H9 (cell line): ENCODE measurements around the gene USP7. TPM values are rescaled to one million over a fixed set of nuclear protein-coding genes. Genes with fewer than 3 reads are reported as not detected.

Experiments used
- DNase-seq: peaks from one replicate; pipeline ENCODE4 v3.0.0-alpha.2; 2017
- H2AFZ ChIP-seq: one replicate; pipeline ENCODE4 v1.6.1; 2013; ENCODE audit warnings: mild to moderate bottlenecking, low read length, control low read depth, moderate library complexity
- H2AK5ac ChIP-seq: 2 replicates; pipeline ENCODE4 v1.6.1; 2013; ENCODE audit warnings: low read length, control low read depth, mixed read lengths; ENCODE audit not compliant: insufficient read length
- H2BK120ac ChIP-seq: one replicate; pipeline ENCODE4 v1.6.1; 2013; ENCODE audit warnings: low read depth, mild to moderate bottlenecking, low read length, control low read depth, inconsistent platforms; ENCODE audit not compliant: poor library complexity, severe bottlenecking
- H2BK12ac ChIP-seq: 2 replicates; pipeline ENCODE4 v1.6.1; 2013; ENCODE audit warnings: low read length, control low read depth, mixed read lengths, low read depth; ENCODE audit not compliant: insufficient read length
- H2BK15ac ChIP-seq: 2 replicates; pipeline ENCODE4 v1.6.1; 2013; ENCODE audit warnings: low read depth, low read length, control low read depth
- H2BK20ac ChIP-seq: one replicate; pipeline ENCODE4 v1.6.1; 2013; ENCODE audit warnings: low read depth, mild to moderate bottlenecking, low read length, control low read depth, inconsistent platforms; ENCODE audit not compliant: poor library complexity, severe bottlenecking
- H2BK5ac ChIP-seq: 2 replicates; pipeline ENCODE4 v1.6.1; 2013; ENCODE audit warnings: low read length, control low read depth, mixed read lengths; ENCODE audit not compliant: insufficient read length
- H3K14ac ChIP-seq: 2 replicates; pipeline ENCODE4 v1.6.1; 2013; ENCODE audit warnings: low read length, control low read depth; ENCODE audit not compliant: insufficient read depth
- H3K18ac ChIP-seq: 2 replicates; pipeline ENCODE4 v1.6.1; 2013; ENCODE audit warnings: low read depth, mild to moderate bottlenecking, mixed read lengths, low read length, control low read depth; ENCODE audit not compliant: insufficient read length
- H3K23ac ChIP-seq: 2 replicates; pipeline ENCODE4 v1.6.1; 2013; ENCODE audit warnings: low read length, control low read depth, mixed read lengths, low read depth; ENCODE audit not compliant: insufficient read length
- H3K23me2 ChIP-seq: 2 replicates; pipeline ENCODE4 v1.6.1; 2013; ENCODE audit warnings: low read depth, mild to moderate bottlenecking, mixed read lengths, low read length, control low read depth; ENCODE audit not compliant: insufficient read length, poor library complexity, severe bottlenecking
- H3K27ac ChIP-seq: 2 replicates; pipeline ENCODE4 v1.5.1; 2013; ENCODE audit warnings: low read length, control low read depth, mixed read lengths, low read depth; ENCODE audit not compliant: insufficient read length
- H3K27me3 ChIP-seq: 2 replicates; pipeline ENCODE4 v1.6.1; 2013; ENCODE audit warnings: low read length, control low read depth, inconsistent platforms; ENCODE audit not compliant: insufficient read depth
- H3K4ac ChIP-seq: 2 replicates; pipeline ENCODE4 v1.6.1; 2013; ENCODE audit warnings: low read depth, mild to moderate bottlenecking, control low read depth, inconsistent platforms, low read length, moderate library complexity
- H3K4me1 ChIP-seq: 2 replicates; pipeline ENCODE4 v1.6.1; 2013; ENCODE audit warnings: low read length, control low read depth, inconsistent platforms; ENCODE audit not compliant: insufficient read depth
- H3K4me2 ChIP-seq: 2 replicates; pipeline ENCODE4 v1.6.1; 2013; ENCODE audit warnings: low read length, control low read depth, mixed read lengths; ENCODE audit not compliant: insufficient read length, insufficient read depth
- H3K56ac ChIP-seq: 2 replicates; pipeline ENCODE4 v1.6.1; 2013; ENCODE audit warnings: low read depth, mild to moderate bottlenecking, mixed read lengths, low read length, control low read depth; ENCODE audit not compliant: insufficient read length
- H3K79me1 ChIP-seq: 2 replicates; pipeline ENCODE4 v1.6.1; 2013; ENCODE audit warnings: low read depth, mild to moderate bottlenecking, moderate library complexity, low read length, control low read depth, inconsistent platforms; ENCODE audit not compliant: insufficient read depth, poor library complexity, severe bottlenecking
- H3K79me2 ChIP-seq: 2 replicates; pipeline ENCODE4 v1.6.1; 2013; ENCODE audit warnings: low read length, control low read depth, inconsistent platforms; ENCODE audit not compliant: insufficient read depth
- H3K9ac ChIP-seq: 2 replicates; pipeline ENCODE4 v1.6.1; 2013; ENCODE audit warnings: low read length, control low read depth, mixed read lengths; ENCODE audit not compliant: insufficient read length; ENCODE audit errors: extremely low read depth
- H3K9me3 ChIP-seq: one replicate; pipeline ENCODE4 v1.6.1; 2013; ENCODE audit warnings: low read depth, low read length, inconsistent platforms; ENCODE audit not compliant: control insufficient read depth
- H3T11ph ChIP-seq: one replicate; pipeline ENCODE4 v1.6.1; 2013; ENCODE audit warnings: mild to moderate bottlenecking, low read length, control low read depth, inconsistent platforms
- H4K20me1 ChIP-seq: one replicate; pipeline ENCODE4 v1.6.1; 2013; ENCODE audit not compliant: control insufficient read depth, insufficient read length, insufficient read depth
- H4K5ac ChIP-seq: 2 replicates; pipeline ENCODE4 v1.6.1; 2013; ENCODE audit warnings: low read depth, mild to moderate bottlenecking, mixed read lengths, low read length, control low read depth; ENCODE audit not compliant: insufficient read length
- H4K8ac ChIP-seq: replicated peaks from 2 replicates; pipeline ENCODE4 v1.6.1; 2013; ENCODE audit warnings: low read length, control low read depth, mixed read lengths, low read depth; ENCODE audit not compliant: insufficient read length
- H4K91ac ChIP-seq: 2 replicates; pipeline ENCODE4 v1.6.1; 2013; ENCODE audit warnings: low read depth, mild to moderate bottlenecking, moderate library complexity, mixed read lengths, low read length, control low read depth; ENCODE audit not compliant: insufficient read length
- H3K27ac Mint-ChIP-seq, 3 experiments: 2 replicates in 2 of 3; 3 replicates in 1 of 3; pipeline ENCODE4 v1.8.0; 2020 to 2021; ENCODE audit warnings: mixed read lengths in 3 of 3, mild to moderate bottlenecking in 1 of 3, moderate library complexity in 1 of 3
- H3K27me3 Mint-ChIP-seq: 2 replicates; pipeline ENCODE4 v1.8.0; 2021; ENCODE audit warnings: low read depth, mild to moderate bottlenecking, moderate library complexity, mixed read lengths
- H3K36me3 Mint-ChIP-seq, 3 experiments: 2 replicates in 2 of 3; 3 replicates in 1 of 3; pipeline ENCODE4 v1.8.0; 2020 to 2021; ENCODE audit warnings: low read depth in 3 of 3, mixed read lengths in 3 of 3; ENCODE audit not compliant: insufficient read depth in 1 of 3
- H3K4me1 Mint-ChIP-seq, 2 experiments: 2 replicates each; pipeline ENCODE4 v1.8.0; 2020; ENCODE audit warnings: mixed read lengths in 2 of 2
- H3K4me3 Mint-ChIP-seq, 2 experiments: 2 replicates in 1 of 2; 3 replicates in 1 of 2; pipeline ENCODE4 v1.8.0; 2020 to 2021; ENCODE audit warnings: mild to moderate bottlenecking in 2 of 2, mixed read lengths in 2 of 2, moderate library complexity in 1 of 2
- H3K9me3 Mint-ChIP-seq, 2 experiments: 2 replicates in 1 of 2; 3 replicates in 1 of 2; pipeline ENCODE4 v1.8.0; 2020; ENCODE audit warnings: mild to moderate bottlenecking in 2 of 2, mixed read lengths in 2 of 2, moderate library complexity in 1 of 2
- CTCF ChIP-seq: fragments of 200-600 bp; sonication (generic); conservative IDR thresholded peaks from 3 replicates; pipeline ENCODE4 v1.8.0; 2021; ENCODE audit warnings: antibody characterized with exemption, mild to moderate bottlenecking
- WGBS: extraction: QIAGEN DNeasy Blood & Tissue Kit; methylation state at CpG from one replicate; pipeline ENCODE4 v1.1.7; 2013; ENCODE audit warnings: missing lambda C conversion rate, low lambda C conversion rate, mixed read lengths; ENCODE audit not compliant: insufficient read length; ENCODE audit errors: extremely low coverage; 5-methylcytosine and 5-hydroxymethylcytosine counted together
- total RNA-seq: library from RNA; stranded (reverse); gene quantifications from 2 replicates; pipeline ENCODE4 v1.2.1, GENCODE V29; 2021

The USP7 gene
- total RNA-seq, 1 experiment from 2014 or later = 192 TPM

DNA sequence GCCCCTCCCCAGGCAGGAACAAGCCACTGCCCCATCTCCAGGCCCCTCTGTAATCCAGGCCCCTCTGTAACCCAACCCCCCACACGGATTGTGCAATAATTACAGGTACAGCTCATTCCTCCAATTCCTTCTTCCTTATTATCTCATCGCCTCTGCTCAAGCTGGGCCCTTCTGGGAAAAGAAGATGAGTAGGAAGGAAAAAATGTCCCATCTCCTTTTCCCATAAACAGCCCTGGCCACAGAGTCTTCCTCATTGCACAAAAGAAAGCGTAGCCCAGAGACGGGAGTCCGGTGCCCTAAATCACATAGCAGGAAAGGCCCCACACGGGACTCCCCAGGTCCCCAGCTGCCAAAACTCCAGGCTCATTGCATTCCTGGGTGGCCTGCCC lies 85.2 kb downstream of the USP7 start:
- no CpG with 5 or more reads among the region's 6 CpGs for WGBS

More for the DNA sequence above, 85.2 kb downstream of the USP7 start:
- Histone ChIP-seq H2BK5ac (no peak overlapping the region), H3K18ac (no peak overlapping the region), H2BK120ac (no peak overlapping the region), H4K20me1 (no peaks in the 10 kb centered on the region), H3K9me3 (no peaks in the 10 kb centered on the region), H2BK15ac (no peak overlapping the region), H3K79me1 (no peaks in the 10 kb centered on the region), H3K27ac (no peak overlapping the region), H4K8ac (no peak overlapping the region), H3K4ac (no peak overlapping the region), H2BK12ac (no peak overlapping the region), H4K5ac (no peak overlapping the region), H2BK20ac (no peak overlapping the region), H3K4me1 (no peaks in the 10 kb centered on the region), H3T11ph (no peak overlapping the region), H2AK5ac (no peak overlapping the region), H3K9ac (no peak overlapping the region), H2AFZ (no peak overlapping the region), H3K23ac (no peak overlapping the region), H3K4me2 (no peak overlapping the region), H3K14ac (no peak overlapping the region), H3K27me3 (no peaks in the 10 kb centered on the region), H3K56ac (no peak overlapping the region), H3K23me2 (no peaks in the 10 kb centered on the region), H4K91ac (no peak overlapping the region), H3K79me2 (no peaks in the 10 kb centered on the region)
- Mint-ChIP-seq H3K27ac (0 out of 7 replicates have a peak overlapping the region, but pooled peaks of 1 of the 3 experiments have one; percentile 53), H3K4me3 (no peak overlapping the region), H3K27me3 (no peaks in the 10 kb centered on the region; the same call in 1 of the 2 replicates), H3K36me3 (peaks cover 0 to 3% (median 0%) of the 10 kb centered on the region in 3 experiments; a peak in 1 of 7 replicates), H3K9me3 (no peaks in the 10 kb centered on the region; a peak in 1 of 5 replicates), H3K4me1 (peaks cover 9 to 14% of the 10 kb centered on the region in 2 experiments)
- DNase-seq = no peak
- no peak for TF ChIP-seq CTCF
